Lower leg skin (tissue), 3 donors: Measurements from ENCODE around the gene CNPY1.

ENCODE experiments used
- POLR2A ChIP-seq, 2 donors: fragments of 450-650 bp; IDR thresholded peaks; one replicate each; pipeline ENCODE4 v1.6.1; 2016 to 2017; ENCODE audit warnings: antibody characterized with exemption in 2 of 2, mild to moderate bottlenecking in 1 of 2, moderate library complexity in 1 of 2
- TF ChIP-seq, protein P1 (sequence below), 3 donors: fragments of 450-650 bp; IDR thresholded peaks; one replicate each; pipeline ENCODE4 v1.5.1; 2016; ENCODE audit warnings: antibody characterized with exemption in 3 of 3, mild to moderate bottlenecking in 3 of 3, moderate library complexity in 2 of 3

DNA sequence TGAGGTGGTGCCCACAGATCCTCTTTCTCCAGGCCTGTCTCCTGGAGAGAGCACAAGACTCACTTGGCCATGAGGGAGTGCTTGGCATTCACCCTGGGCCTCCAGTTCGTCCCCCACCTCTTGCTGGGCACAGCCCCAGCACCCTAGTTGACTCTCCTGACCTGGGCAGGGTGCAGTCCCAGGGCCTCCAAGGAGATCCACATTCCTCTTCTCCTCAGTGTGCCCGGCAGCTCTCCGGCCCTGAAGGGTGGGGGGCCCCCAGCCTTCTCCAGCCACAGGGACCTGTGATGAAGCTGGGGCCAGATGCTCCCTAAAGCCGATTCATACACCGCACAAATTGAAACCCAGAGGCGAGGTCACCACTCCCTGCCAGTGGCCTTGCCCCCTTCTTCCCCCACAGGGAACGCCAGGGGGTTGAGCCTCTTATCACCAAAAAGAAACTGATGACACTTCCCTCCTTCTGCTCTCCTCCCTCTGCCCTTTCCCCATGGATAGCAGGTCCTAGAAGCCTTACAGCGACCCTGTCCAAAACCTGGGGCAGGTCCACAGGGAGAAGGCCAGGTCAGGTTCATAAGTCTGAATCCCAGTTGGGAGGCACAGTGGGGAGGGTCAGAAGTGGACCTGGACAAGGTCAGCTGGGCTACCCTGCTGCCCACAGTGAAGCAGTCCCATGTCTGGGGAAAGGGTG, 85.3 kb downstream of the CNPY1 start:
- TF ChIP-seq, protein P1, sequence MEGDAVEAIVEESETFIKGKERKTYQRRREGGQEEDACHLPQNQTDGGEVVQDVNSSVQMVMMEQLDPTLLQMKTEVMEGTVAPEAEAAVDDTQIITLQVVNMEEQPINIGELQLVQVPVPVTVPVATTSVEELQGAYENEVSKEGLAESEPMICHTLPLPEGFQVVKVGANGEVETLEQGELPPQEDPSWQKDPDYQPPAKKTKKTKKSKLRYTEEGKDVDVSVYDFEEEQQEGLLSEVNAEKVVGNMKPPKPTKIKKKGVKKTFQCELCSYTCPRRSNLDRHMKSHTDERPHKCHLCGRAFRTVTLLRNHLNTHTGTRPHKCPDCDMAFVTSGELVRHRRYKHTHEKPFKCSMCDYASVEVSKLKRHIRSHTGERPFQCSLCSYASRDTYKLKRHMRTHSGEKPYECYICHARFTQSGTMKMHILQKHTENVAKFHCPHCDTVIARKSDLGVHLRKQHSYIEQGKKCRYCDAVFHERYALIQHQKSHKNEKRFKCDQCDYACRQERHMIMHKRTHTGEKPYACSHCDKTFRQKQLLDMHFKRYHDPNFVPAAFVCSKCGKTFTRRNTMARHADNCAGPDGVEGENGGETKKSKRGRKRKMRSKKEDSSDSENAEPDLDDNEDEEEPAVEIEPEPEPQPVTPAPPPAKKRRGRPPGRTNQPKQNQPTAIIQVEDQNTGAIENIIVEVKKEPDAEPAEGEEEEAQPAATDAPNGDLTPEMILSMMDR (IDR thresholded peaks at IDR 0.05) = no peak
- no peak for TF ChIP-seq POLR2A (IDR thresholded peaks at IDR 0.05)
